HepG2 (cell line): Measurements from ENCODE around the gene ZSCAN21. TPM values are rescaled to one million over a fixed set of nuclear protein-coding genes. Genes with fewer than 3 reads are reported as not detected.

Experiments
- AKAP8 ChIP-seq: sonication (generic); formaldehyde crosslinking; IDR thresholded peaks from 2 replicates; pipeline ENCODE4 v1.5.1; 2020; ENCODE audit warnings: mild to moderate bottlenecking, missing genetic modification reagents
- BORCS8-MEF2B ChIP-seq: sonication (generic); formaldehyde crosslinking; IDR thresholded peaks from 2 replicates; pipeline ENCODE4 v1.8.0; 2022; ENCODE audit warnings: mild to moderate bottlenecking, missing genetic modification reagents
- GABPA ChIP-seq, 2 experiments: IDR thresholded peaks; 2 replicates each; pipeline ENCODE4 v1.6.1; 2011 to 2016; ENCODE audit warnings: low read depth in 2 of 2, low read length in 1 of 2, missing biosample characterization in 1 of 2, missing genetic modification characterization in 1 of 2
- KAT7 ChIP-seq: IDR thresholded peaks from 2 replicates; pipeline ENCODE4 v1.6.1; 2018; ENCODE audit warnings: borderline replicate concordance, missing compliant biosample characterization
- ZNF17 ChIP-seq: sonication (generic); formaldehyde crosslinking; IDR thresholded peaks from 2 replicates; pipeline ENCODE4 v1.5.0; 2020; ENCODE audit warnings: mild to moderate bottlenecking, missing genetic modification reagents
- ZNF329 ChIP-seq: sonication (generic); formaldehyde crosslinking; IDR thresholded peaks from 2 replicates; pipeline ENCODE4 v1.9.0; 2021; ENCODE audit warnings: low read depth, mild to moderate bottlenecking, missing genetic modification reagents
- ZNF431 ChIP-seq: sonication (generic); formaldehyde crosslinking; IDR thresholded peaks from 2 replicates; pipeline ENCODE4 v1.9.0; 2022; ENCODE audit warnings: missing genetic modification reagents, low read depth, mild to moderate bottlenecking, borderline replicate concordance
- polyA plus RNA-seq, 8 experiments: library from polyadenylated mRNA; depleted of rRNA in 3 of 8; stranded (reverse) in 7 of 8; unstranded in 1 of 8; fragments of >200 nt; fragmentation: Illumina TruSeq in 4 of 8; extraction: Trizol in 4 of 8; gene quantifications; 2 replicates each; pipeline versions ENCODE4 v1.2.1 to v1.2.3, GENCODE V29; 2011 to 2016; ENCODE audit warnings: low read depth in 4 of 8, missing spikeins in 1 of 8, mixed read lengths in 1 of 8; ENCODE audit not compliant: insufficient read depth in 1 of 8
- total RNA-seq, 5 experiments: library from RNA; depleted of rRNA; stranded (reverse); fragments of >200 nt; fragmentation: Illumina TruSeq; extraction: Trizol; gene quantifications; 2 replicates each; pipeline ENCODE4 v1.2.3, GENCODE V29; 2016; ENCODE audit warnings: low read depth in 1 of 5
- TF ChIP-seq, protein P1 (sequence below): sonication (generic); formaldehyde crosslinking; IDR thresholded peaks from 2 replicates; pipeline ENCODE4 v1.4.0; 2020; ENCODE audit warnings: missing genetic modification reagents
- TF ChIP-seq, protein P2 (sequence below): sonication (generic); formaldehyde crosslinking; IDR thresholded peaks from 2 replicates; pipeline ENCODE4 v1.8.1; 2022; ENCODE audit warnings: mild to moderate bottlenecking, missing genetic modification reagents
- TF ChIP-seq, protein P3 (sequence below): sonication (generic); formaldehyde crosslinking; IDR thresholded peaks from 2 replicates; pipeline ENCODE4 v1.4.0; 2020; ENCODE audit warnings: mild to moderate bottlenecking, missing genetic modification reagents
- TF ChIP-seq, protein P4 (sequence below): sonication (generic); formaldehyde crosslinking; IDR thresholded peaks from 2 replicates; pipeline ENCODE4 v1.5.0; 2020; ENCODE audit warnings: mild to moderate bottlenecking, missing genetic modification reagents, borderline replicate concordance
- TF ChIP-seq, protein P5 (sequence below): sonication (generic); formaldehyde crosslinking; IDR thresholded peaks from 2 replicates; pipeline ENCODE4 v1.5.1; 2020; ENCODE audit warnings: mild to moderate bottlenecking, missing genetic modification reagents, moderate library complexity

The ZSCAN21 gene
- total and polyA plus RNA-seq, 2 of the 13 experiments (the other 11 are each of a cell fraction or from before 2014, with no cell fraction given): 7.0 to 10.0 TPM

DNA sequence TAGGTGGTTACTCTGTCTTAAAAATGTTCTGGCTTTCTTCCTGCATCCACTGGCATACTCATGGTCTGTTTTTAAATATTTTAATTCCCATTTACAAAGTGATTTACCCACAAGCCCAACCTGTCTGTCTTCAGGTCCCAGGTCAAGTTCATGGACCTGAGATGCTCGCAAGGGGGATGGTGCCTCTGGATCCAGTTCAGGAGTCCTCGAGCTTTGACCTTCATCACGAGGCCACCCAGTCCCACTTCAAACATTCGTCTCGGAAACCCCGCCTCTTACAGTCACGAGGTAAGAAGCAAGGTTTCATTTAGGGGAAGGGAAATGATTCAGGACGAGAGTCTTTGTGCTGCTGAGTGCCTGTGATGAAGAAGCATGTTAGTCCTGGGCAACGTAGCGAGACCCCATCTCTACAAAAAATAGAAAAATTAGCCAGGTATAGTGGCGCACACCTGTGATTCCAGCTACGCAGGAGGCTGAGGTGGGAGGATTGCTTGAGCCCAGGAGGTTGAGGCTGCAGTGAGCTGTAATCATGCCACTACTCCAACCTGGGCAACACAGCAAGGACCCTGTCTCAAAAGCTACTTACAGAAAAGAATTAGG is 25.5 kb upstream of the ZSCAN21 start (continued):
- TF ChIP-seq, protein P1, sequence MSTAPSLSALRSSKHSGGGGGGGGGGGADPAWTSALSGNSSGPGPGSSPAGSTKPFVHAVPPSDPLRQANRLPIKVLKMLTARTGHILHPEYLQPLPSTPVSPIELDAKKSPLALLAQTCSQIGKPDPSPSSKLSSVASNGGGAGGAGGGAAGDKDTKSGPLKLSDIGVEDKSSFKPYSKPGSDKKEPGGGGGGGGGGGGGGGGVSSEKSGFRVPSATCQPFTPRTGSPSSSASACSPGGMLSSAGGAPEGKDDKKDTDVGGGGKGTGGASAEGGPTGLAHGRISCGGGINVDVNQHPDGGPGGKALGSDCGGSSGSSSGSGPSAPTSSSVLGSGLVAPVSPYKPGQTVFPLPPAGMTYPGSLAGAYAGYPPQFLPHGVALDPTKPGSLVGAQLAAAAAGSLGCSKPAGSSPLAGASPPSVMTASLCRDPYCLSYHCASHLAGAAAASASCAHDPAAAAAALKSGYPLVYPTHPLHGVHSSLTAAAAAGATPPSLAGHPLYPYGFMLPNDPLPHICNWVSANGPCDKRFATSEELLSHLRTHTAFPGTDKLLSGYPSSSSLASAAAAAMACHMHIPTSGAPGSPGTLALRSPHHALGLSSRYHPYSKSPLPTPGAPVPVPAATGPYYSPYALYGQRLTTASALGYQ (CRISPR knock-in tag): no peak
- TF ChIP-seq ZNF431 (CRISPR knock-in tag) (no peak), ZNF329 (0 out of 2 replicates have a peak, but pooled peaks have one; percentile 29), KAT7 (no peak), BORCS8-MEF2B (CRISPR knock-in tag) (peak; percentile 75), ZNF17 (CRISPR knock-in tag) (no peak), AKAP8 (CRISPR knock-in tag) (0 out of 2 replicates have a peak, but pooled peaks have one; percentile 19), GABPA (IDR thresholded peaks at IDR 0.05; ENCODE audit: low read depth, low read length) (no peak), GABPA (CRISPR knock-in tag; IDR thresholded peaks at IDR 0.05; ENCODE audit: low read depth) (peak; percentile 25; the same call in 1 of the 2 replicates)
- TF ChIP-seq, protein P2, sequence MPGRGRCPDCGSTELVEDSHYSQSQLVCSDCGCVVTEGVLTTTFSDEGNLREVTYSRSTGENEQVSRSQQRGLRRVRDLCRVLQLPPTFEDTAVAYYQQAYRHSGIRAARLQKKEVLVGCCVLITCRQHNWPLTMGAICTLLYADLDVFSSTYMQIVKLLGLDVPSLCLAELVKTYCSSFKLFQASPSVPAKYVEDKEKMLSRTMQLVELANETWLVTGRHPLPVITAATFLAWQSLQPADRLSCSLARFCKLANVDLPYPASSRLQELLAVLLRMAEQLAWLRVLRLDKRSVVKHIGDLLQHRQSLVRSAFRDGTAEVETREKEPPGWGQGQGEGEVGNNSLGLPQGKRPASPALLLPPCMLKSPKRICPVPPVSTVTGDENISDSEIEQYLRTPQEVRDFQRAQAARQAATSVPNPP (CRISPR knock-in tag): peak; percentile 68; the same call in 1 of the 2 replicates
- TF ChIP-seq, protein P3, sequence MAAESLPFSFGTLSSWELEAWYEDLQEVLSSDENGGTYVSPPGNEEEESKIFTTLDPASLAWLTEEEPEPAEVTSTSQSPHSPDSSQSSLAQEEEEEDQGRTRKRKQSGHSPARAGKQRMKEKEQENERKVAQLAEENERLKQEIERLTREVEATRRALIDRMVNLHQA (CRISPR knock-in tag): no peak
- TF ChIP-seq, protein P4, sequence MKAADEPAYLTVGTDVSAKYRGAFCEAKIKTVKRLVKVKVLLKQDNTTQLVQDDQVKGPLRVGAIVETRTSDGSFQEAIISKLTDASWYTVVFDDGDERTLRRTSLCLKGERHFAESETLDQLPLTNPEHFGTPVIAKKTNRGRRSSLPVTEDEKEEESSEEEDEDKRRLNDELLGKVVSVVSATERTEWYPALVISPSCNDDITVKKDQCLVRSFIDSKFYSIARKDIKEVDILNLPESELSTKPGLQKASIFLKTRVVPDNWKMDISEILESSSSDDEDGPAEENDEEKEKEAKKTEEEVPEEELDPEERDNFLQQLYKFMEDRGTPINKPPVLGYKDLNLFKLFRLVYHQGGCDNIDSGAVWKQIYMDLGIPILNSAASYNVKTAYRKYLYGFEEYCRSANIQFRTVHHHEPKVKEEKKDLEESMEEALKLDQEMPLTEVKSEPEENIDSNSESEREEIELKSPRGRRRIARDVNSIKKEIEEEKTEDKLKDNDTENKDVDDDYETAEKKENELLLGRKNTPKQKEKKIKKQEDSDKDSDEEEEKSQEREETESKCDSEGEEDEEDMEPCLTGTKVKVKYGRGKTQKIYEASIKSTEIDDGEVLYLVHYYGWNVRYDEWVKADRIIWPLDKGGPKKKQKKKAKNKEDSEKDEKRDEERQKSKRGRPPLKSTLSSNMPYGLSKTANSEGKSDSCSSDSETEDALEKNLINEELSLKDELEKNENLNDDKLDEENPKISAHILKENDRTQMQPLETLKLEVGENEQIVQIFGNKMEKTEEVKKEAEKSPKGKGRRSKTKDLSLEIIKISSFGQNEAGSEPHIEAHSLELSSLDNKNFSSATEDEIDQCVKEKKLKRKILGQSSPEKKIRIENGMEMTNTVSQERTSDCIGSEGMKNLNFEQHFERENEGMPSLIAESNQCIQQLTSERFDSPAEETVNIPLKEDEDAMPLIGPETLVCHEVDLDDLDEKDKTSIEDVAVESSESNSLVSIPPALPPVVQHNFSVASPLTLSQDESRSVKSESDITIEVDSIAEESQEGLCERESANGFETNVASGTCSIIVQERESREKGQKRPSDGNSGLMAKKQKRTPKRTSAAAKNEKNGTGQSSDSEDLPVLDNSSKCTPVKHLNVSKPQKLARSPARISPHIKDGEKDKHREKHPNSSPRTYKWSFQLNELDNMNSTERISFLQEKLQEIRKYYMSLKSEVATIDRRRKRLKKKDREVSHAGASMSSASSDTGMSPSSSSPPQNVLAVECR (CRISPR knock-in tag): peak; percentile 49; the same call in 1 of the 2 replicates
- TF ChIP-seq, protein P5, sequence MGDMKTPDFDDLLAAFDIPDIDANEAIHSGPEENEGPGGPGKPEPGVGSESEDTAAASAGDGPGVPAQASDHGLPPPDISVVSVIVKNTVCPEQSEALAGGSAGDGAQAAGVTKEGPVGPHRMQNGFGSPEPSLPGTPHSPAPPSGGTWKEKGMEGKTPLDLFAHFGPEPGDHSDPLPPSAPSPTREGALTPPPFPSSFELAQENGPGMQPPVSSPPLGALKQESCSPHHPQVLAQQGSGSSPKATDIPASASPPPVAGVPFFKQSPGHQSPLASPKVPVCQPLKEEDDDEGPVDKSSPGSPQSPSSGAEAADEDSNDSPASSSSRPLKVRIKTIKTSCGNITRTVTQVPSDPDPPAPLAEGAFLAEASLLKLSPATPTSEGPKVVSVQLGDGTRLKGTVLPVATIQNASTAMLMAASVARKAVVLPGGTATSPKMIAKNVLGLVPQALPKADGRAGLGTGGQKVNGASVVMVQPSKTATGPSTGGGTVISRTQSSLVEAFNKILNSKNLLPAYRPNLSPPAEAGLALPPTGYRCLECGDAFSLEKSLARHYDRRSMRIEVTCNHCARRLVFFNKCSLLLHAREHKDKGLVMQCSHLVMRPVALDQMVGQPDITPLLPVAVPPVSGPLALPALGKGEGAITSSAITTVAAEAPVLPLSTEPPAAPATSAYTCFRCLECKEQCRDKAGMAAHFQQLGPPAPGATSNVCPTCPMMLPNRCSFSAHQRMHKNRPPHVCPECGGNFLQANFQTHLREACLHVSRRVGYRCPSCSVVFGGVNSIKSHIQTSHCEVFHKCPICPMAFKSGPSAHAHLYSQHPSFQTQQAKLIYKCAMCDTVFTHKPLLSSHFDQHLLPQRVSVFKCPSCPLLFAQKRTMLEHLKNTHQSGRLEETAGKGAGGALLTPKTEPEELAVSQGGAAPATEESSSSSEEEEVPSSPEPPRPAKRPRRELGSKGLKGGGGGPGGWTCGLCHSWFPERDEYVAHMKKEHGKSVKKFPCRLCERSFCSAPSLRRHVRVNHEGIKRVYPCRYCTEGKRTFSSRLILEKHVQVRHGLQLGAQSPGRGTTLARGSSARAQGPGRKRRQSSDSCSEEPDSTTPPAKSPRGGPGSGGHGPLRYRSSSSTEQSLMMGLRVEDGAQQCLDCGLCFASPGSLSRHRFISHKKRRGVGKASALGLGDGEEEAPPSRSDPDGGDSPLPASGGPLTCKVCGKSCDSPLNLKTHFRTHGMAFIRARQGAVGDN (CRISPR knock-in tag): peak; percentile 41; the same call in 1 of the 2 replicates
